ENCODE results near the gene A3GALT2. TPM values are rescaled to one million over a fixed set of nuclear protein-coding genes. Genes with fewer than 3 reads are reported as not detected.

Gene A3GALT2
- total RNA-seq, 1 donor: not detected

GRCh38 chr1:33330906-33331305, 10.0 kb upstream of the A3GALT2 start:
- no peak for DNase-seq (ENCODE audit: low read depth)
- H3K4me3 ChIP-seq (ENCODE audit: low read depth, low read length): no peak overlapping the region
- no peak for TF ChIP-seq CTCF (IDR thresholded peaks at IDR 0.05; ENCODE audit: insufficient read depth, low read length)

- no peak for DNase-seq (ENCODE audit: low read depth)
- no peak for TF ChIP-seq CTCF (IDR thresholded peaks at IDR 0.05; ENCODE audit: insufficient read depth, low read length)
Observed at GRCh38 chr1:33330361-33330890, 9.5 kb upstream of the A3GALT2 start.

GRCh38 chr1:33329600-33330305, 8.9 kb upstream of the A3GALT2 start:
- no peak for DNase-seq (ENCODE audit: low read depth)
- H3K4me3 ChIP-seq (ENCODE audit: low read depth, low read length): no peak overlapping the region
- no peak for TF ChIP-seq CTCF (IDR thresholded peaks at IDR 0.05; ENCODE audit: insufficient read depth, low read length)

More at GRCh38 chr1:33330361-33330890, 9.5 kb upstream of the A3GALT2 start:
- H3K4me3 ChIP-seq (ENCODE audit: low read depth, low read length): no peak overlapping the region

- no peak for TF ChIP-seq CTCF (IDR thresholded peaks at IDR 0.05; ENCODE audit: insufficient read depth, low read length)
- no peak overlapping the region for H3K4me3 ChIP-seq (ENCODE audit: low read depth, low read length)
- no peak for DNase-seq (ENCODE audit: low read depth)
Observed at GRCh38 chr1:33328817-33329216, 7.9 kb upstream of the A3GALT2 start.

GRCh38 chr1:33327587-33328325, 6.9 kb upstream of the A3GALT2 start:
- DNase-seq (ENCODE audit: low read depth): peak; percentile 98
- no peak overlapping the region for H3K4me3 ChIP-seq (ENCODE audit: low read depth, low read length)
- peak; percentile 30 for TF ChIP-seq CTCF (IDR thresholded peaks at IDR 0.05; ENCODE audit: insufficient read depth, low read length)

- no peak overlapping the region for H3K4me3 ChIP-seq (ENCODE audit: low read depth, low read length)
- TF ChIP-seq CTCF (IDR thresholded peaks at IDR 0.05; ENCODE audit: insufficient read depth, low read length): no peak
- no peak for DNase-seq (ENCODE audit: low read depth)
Observed at GRCh38 chr1:33326785-33327184, 5.9 kb upstream of the A3GALT2 start.

Data from fibroblast of the aortic adventitia (primary cell).